Measurements from ENCODE around the gene CWC22. TPM values are rescaled to one million over a fixed set of nuclear protein-coding genes. Genes with fewer than 3 reads are reported as not detected.

Gene CWC22
- total and polyA plus RNA-seq, 2 donors (not counting 3 experiments of a cell fraction or from before 2014, with no cell fraction given) = 1.8 to 15.7 TPM

DNA sequence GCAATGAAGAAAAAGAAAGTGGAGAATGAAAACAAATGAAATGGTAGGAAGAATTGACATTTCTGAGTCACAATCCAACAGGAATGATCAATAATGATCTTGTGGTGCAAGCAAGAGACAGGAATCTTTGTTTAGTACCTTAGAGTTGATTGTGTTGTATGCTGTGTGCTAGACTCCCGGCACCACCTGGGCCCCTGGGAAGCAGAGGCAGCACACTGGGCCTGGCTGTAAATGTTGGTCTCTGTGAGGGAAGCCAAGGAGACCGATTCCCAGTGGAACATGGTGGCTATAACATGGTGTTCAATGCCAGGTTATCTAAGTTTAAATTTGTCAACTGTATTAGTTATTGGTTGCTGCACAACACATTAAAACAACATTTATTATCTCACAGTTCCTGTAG lies 9.8 kb upstream of the CWC22 start:
- no peak for FAIRE-seq
- no peak overlapping the region for H3K4me2 ChIP-seq (ENCODE audit: insufficient read depth, low read length)
- no peak for TF ChIP-seq JUN (IDR thresholded peaks at IDR 0.05; ENCODE audit: borderline replicate concordance, insufficient read depth, insufficient read length, low read depth)
- no peak for TF ChIP-seq MAX (IDR thresholded peaks at IDR 0.05; ENCODE audit: insufficient read depth, insufficient read length)
- no peak for TF ChIP-seq GATA2 (IDR thresholded peaks at IDR 0.05; ENCODE audit: insufficient read depth, insufficient read length, low read depth, low read length)
- no peak for TF ChIP-seq FOS (IDR thresholded peaks at IDR 0.05; ENCODE audit: borderline replicate concordance, insufficient read depth, low read length)
- no peak for TF ChIP-seq MYC (IDR thresholded peaks at IDR 0.05; ENCODE audit: low read depth, low read length)
- no peak for TF ChIP-seq POLR2A (IDR thresholded peaks at IDR 0.05; ENCODE audit: low read depth, low read length)
- TF ChIP-seq EZH2 (IDR thresholded peaks at IDR 0.05; ENCODE audit: borderline replicate concordance, low read depth, low read length, severe bottlenecking) = no peak
- TF ChIP-seq, protein P1, sequence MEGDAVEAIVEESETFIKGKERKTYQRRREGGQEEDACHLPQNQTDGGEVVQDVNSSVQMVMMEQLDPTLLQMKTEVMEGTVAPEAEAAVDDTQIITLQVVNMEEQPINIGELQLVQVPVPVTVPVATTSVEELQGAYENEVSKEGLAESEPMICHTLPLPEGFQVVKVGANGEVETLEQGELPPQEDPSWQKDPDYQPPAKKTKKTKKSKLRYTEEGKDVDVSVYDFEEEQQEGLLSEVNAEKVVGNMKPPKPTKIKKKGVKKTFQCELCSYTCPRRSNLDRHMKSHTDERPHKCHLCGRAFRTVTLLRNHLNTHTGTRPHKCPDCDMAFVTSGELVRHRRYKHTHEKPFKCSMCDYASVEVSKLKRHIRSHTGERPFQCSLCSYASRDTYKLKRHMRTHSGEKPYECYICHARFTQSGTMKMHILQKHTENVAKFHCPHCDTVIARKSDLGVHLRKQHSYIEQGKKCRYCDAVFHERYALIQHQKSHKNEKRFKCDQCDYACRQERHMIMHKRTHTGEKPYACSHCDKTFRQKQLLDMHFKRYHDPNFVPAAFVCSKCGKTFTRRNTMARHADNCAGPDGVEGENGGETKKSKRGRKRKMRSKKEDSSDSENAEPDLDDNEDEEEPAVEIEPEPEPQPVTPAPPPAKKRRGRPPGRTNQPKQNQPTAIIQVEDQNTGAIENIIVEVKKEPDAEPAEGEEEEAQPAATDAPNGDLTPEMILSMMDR (IDR thresholded peaks at IDR 0.05; ENCODE audit: extremely low read depth in 1 of 2, insufficient read depth in 1 of 2, low read depth in 1 of 2, low read length in 2 of 2) = no peak
- TF ChIP-seq POLR2AphosphoS5 (IDR thresholded peaks at IDR 0.05; ENCODE audit: insufficient read depth, low read depth, low read length) = no peak
- no TSS peak for BruUV-seq (replicated peaks)
- no peaks in the 10 kb centered on the region for H3K4me1 ChIP-seq (ENCODE audit: control insufficient read depth, extremely low read depth, insufficient read depth, low read length)
- H3K9me3 ChIP-seq (replicated peaks; ENCODE audit: control insufficient read depth, insufficient read depth, low read length) = no peaks in the 10 kb centered on the region
- POLR2A ChIA-PET = no interaction called here
- CTCF ChIA-PET = no interaction called here
- no peak overlapping the region for H3K4me3 ChIP-seq (replicated peaks in 1 of 3; ENCODE audit: insufficient read depth in 1 of 3, low read depth in 1 of 3, low read length in 3 of 3)
- no peaks in the 10 kb centered on the region for H3K27me3 ChIP-seq (ENCODE audit: control insufficient read depth in 2 of 2, insufficient read depth in 2 of 2, low read length in 2 of 2)
- no peak overlapping the region for H3K9ac ChIP-seq (replicated peaks; ENCODE audit: extremely low read depth, insufficient read depth, low read length)
- no peaks in the 10 kb centered on the region for H3K9me1 ChIP-seq (replicated peaks; ENCODE audit: control insufficient read depth, extremely low read depth, insufficient read depth, low read length)
- dilution Hi-C loops (cut with MboI; ENCODE audit: extremely low pct_ligation_motif_present, low sequenced_read_pairs) (no loop called here), intact Hi-C loops (cut with micrococcal nuclease) (no loop called here)
- no peaks in the 10 kb centered on the region for H3K79me2 ChIP-seq (ENCODE audit: control insufficient read depth, insufficient read depth, low read length)
- H3K36me3 ChIP-seq (ENCODE audit: control insufficient read depth in 2 of 2, extremely low read depth in 1 of 2, insufficient read depth in 2 of 2, low read length in 2 of 2) = no peaks in the 10 kb centered on the region
- H3K27ac ChIP-seq (ENCODE audit: insufficient read depth, low read depth, low read length) = no peak overlapping the region
- no peak for DNase-seq (ENCODE audit: low read depth, low spot score)
- no peaks in the 10 kb centered on the region for H4K20me1 ChIP-seq (replicated peaks; ENCODE audit: control insufficient read depth, extremely low read depth, insufficient read depth, low read length)
- H2AFZ ChIP-seq (ENCODE audit: low read depth, low read length) = no peak overlapping the region
